ENCODE results near the gene VEPH1.
"Not testable (repeated sequence)": the region's sequence is repeated elsewhere in the genome, so short reads cannot be mapped to it uniquely, and the experiment has no call there.

The VEPH1 gene

GRCh38 chr3:157336252-157337009 is 166.8 kb downstream of the VEPH1 start:
- no peak for DNase-seq

GRCh38 chr3:157335233-157336076 is 167.8 kb downstream of the VEPH1 start:
- DNase-seq, result no peak

- no peak for DNase-seq
Observed at GRCh38 chr3:157333551-157333991, 169.6 kb downstream of the VEPH1 start.

GRCh38 chr3:157330206-157330605 is 173.0 kb downstream of the VEPH1 start:
- no peak for DNase-seq

- DNase-seq, result no peak
Observed at GRCh38 chr3:157329551-157329950, 173.7 kb downstream of the VEPH1 start.

GRCh38 chr3:157327837-157328236 is 175.4 kb downstream of the VEPH1 start:
- DNase-seq, result no peak

GRCh38 chr3:157327018-157327417 is 176.2 kb downstream of the VEPH1 start:
- no peak for DNase-seq

GRCh38 chr3:157324869-157325268 is 178.3 kb downstream of the VEPH1 start:
- not testable (repeated sequence) for DNase-seq

- no peak for DNase-seq
Observed at GRCh38 chr3:157323360-157323759, 179.9 kb downstream of the VEPH1 start.

GRCh38 chr3:157319672-157320071 is 183.5 kb downstream of the VEPH1 start:
- no peak for DNase-seq

- no peak for DNase-seq
Observed at GRCh38 chr3:157318639-157319288, 184.5 kb downstream of the VEPH1 start.

- DNase-seq, result no peak
Observed at GRCh38 chr3:157317895-157318294, 185.3 kb downstream of the VEPH1 start.

- no peak for DNase-seq
Observed at GRCh38 chr3:157313186-157313585, 190.0 kb downstream of the VEPH1 start.

- no peak for DNase-seq
Observed at GRCh38 chr3:157312376-157312745, 190.9 kb downstream of the VEPH1 start.

GRCh38 chr3:157311633-157312375 is 191.4 kb downstream of the VEPH1 start:
- DNase-seq, result no peak

- DNase-seq, result no peak
Observed at GRCh38 chr3:157310329-157311052, 192.7 kb downstream of the VEPH1 start.

GRCh38 chr3:157306502-157306901 is 196.7 kb downstream of the VEPH1 start:
- DNase-seq, result no peak

- no peak for DNase-seq
Observed at GRCh38 chr3:157305392-157305791, 197.8 kb downstream of the VEPH1 start.

- DNase-seq, result no peak
Observed at GRCh38 chr3:157301755-157302154, 201.5 kb downstream of the VEPH1 start.

- DNase-seq, result no peak
Observed at GRCh38 chr3:157300981-157301663, 202.1 kb downstream of the VEPH1 start.

- no peak for DNase-seq
Observed at GRCh38 chr3:157300094-157300493, 203.1 kb downstream of the VEPH1 start.

All from CD4-positive, alpha-beta T cell treated with Interleukin-17A for 4 hours (primary cell).